ENCODE measurements around the gene REPS1.

The REPS1 gene

GRCh38 chr6:139008117-139008516 lies 20.1 kb upstream of the REPS1 start:
- no peaks in the 10 kb centered on the region for H3K79me2 ChIP-seq (ENCODE audit: insufficient read depth, low read length)
- no peaks in the 10 kb centered on the region for H3K9me3 ChIP-seq (ENCODE audit: insufficient read depth, low read depth, low read length)
- no peaks in the 10 kb centered on the region for H3K4me1 ChIP-seq (ENCODE audit: insufficient read depth, low read length, poor library complexity, severe bottlenecking)
- H2AFZ ChIP-seq (ENCODE audit: low read length): no peak overlapping the region
- no peak overlapping the region for H3K9ac ChIP-seq (ENCODE audit: low read depth, low read length, poor library complexity, severe bottlenecking)
- H3K4me2 ChIP-seq (ENCODE audit: low read depth, low read length, poor library complexity, severe bottlenecking): no peak overlapping the region
- H3K4me3 ChIP-seq (ENCODE audit: low read length, poor library complexity, severe bottlenecking): no peak overlapping the region
- H3K36me3 ChIP-seq (ENCODE audit: insufficient read depth, low read length): no peaks in the 10 kb centered on the region
- H3K27me3 ChIP-seq (ENCODE audit: insufficient read depth, low read length, poor library complexity, severe bottlenecking): no peaks in the 10 kb centered on the region
- no peak for TF ChIP-seq CTCF (conservative IDR thresholded peaks at IDR 0.05; ENCODE audit: low read length)
- TF ChIP-seq EZH2phosphoT487 (IDR thresholded peaks at IDR 0.05; ENCODE audit: borderline replicate concordance): no peak
- H3F3A ChIP-seq (ENCODE audit: low read depth): no peaks in the 10 kb centered on the region
- H4K20me1 ChIP-seq (ENCODE audit: insufficient read depth, low read length, poor library complexity, severe bottlenecking): no peaks in the 10 kb centered on the region
- no peaks in the 10 kb centered on the region for H3K9me2 ChIP-seq (replicated peaks; ENCODE audit: low read depth, low read length)

- Histone ChIP-seq H3K9me3 (ENCODE audit: insufficient read depth, low read depth, low read length) (no peaks in the 10 kb centered on the region), H3K4me3 (ENCODE audit: low read length, poor library complexity, severe bottlenecking) (no peak overlapping the region), H3K36me3 (ENCODE audit: insufficient read depth, low read length) (no peaks in the 10 kb centered on the region), H3K9ac (ENCODE audit: low read depth, low read length, poor library complexity, severe bottlenecking) (no peak overlapping the region), H3K79me2 (ENCODE audit: insufficient read depth, low read length) (no peaks in the 10 kb centered on the region), H3K9me2 (replicated peaks; ENCODE audit: low read depth, low read length) (no peaks in the 10 kb centered on the region), H3F3A (ENCODE audit: low read depth) (no peaks in the 10 kb centered on the region), H3K27me3 (ENCODE audit: insufficient read depth, low read length, poor library complexity, severe bottlenecking) (no peaks in the 10 kb centered on the region), H3K4me2 (ENCODE audit: low read depth, low read length, poor library complexity, severe bottlenecking) (no peak overlapping the region), H2AFZ (ENCODE audit: low read length) (no peak overlapping the region), H3K4me1 (ENCODE audit: insufficient read depth, low read length, poor library complexity, severe bottlenecking) (no peaks in the 10 kb centered on the region), H4K20me1 (ENCODE audit: insufficient read depth, low read length, poor library complexity, severe bottlenecking) (no peaks in the 10 kb centered on the region)
- TF ChIP-seq CTCF (conservative IDR thresholded peaks at IDR 0.05; ENCODE audit: low read length) (no peak), EZH2phosphoT487 (IDR thresholded peaks at IDR 0.05; ENCODE audit: borderline replicate concordance) (no peak)
These were observed 19.4 kb upstream of the REPS1 start for GRCh38 chr6:139007428-139007827.

- Histone ChIP-seq H2AFZ (ENCODE audit: low read length) (no peak overlapping the region), H3K9me2 (replicated peaks; ENCODE audit: low read depth, low read length) (no peaks in the 10 kb centered on the region), H3K4me1 (ENCODE audit: insufficient read depth, low read length, poor library complexity, severe bottlenecking) (no peaks in the 10 kb centered on the region), H3K36me3 (ENCODE audit: insufficient read depth, low read length) (no peaks in the 10 kb centered on the region), H3K4me3 (ENCODE audit: low read length, poor library complexity, severe bottlenecking) (no peak overlapping the region), H4K20me1 (ENCODE audit: insufficient read depth, low read length, poor library complexity, severe bottlenecking) (no peaks in the 10 kb centered on the region), H3K4me2 (ENCODE audit: low read depth, low read length, poor library complexity, severe bottlenecking) (no peak overlapping the region), H3F3A (ENCODE audit: low read depth) (no peaks in the 10 kb centered on the region), H3K9me3 (ENCODE audit: insufficient read depth, low read depth, low read length) (no peaks in the 10 kb centered on the region), H3K9ac (ENCODE audit: low read depth, low read length, poor library complexity, severe bottlenecking) (no peak overlapping the region), H3K27me3 (ENCODE audit: insufficient read depth, low read length, poor library complexity, severe bottlenecking) (no peaks in the 10 kb centered on the region), H3K79me2 (ENCODE audit: insufficient read depth, low read length) (no peaks in the 10 kb centered on the region)
- TF ChIP-seq EZH2phosphoT487 (IDR thresholded peaks at IDR 0.05; ENCODE audit: borderline replicate concordance) (no peak), CTCF (conservative IDR thresholded peaks at IDR 0.05; ENCODE audit: low read length) (no peak)
These were observed 18.4 kb upstream of the REPS1 start for GRCh38 chr6:139006477-139006876.

Data from Loucy (cell line).